ENCODE data around the gene PSTPIP2.
"Not testable (repeated sequence)": the region's sequence is repeated elsewhere in the genome, so short reads cannot be mapped to it uniquely, and the experiment has no call there.

Gene PSTPIP2

DNA sequence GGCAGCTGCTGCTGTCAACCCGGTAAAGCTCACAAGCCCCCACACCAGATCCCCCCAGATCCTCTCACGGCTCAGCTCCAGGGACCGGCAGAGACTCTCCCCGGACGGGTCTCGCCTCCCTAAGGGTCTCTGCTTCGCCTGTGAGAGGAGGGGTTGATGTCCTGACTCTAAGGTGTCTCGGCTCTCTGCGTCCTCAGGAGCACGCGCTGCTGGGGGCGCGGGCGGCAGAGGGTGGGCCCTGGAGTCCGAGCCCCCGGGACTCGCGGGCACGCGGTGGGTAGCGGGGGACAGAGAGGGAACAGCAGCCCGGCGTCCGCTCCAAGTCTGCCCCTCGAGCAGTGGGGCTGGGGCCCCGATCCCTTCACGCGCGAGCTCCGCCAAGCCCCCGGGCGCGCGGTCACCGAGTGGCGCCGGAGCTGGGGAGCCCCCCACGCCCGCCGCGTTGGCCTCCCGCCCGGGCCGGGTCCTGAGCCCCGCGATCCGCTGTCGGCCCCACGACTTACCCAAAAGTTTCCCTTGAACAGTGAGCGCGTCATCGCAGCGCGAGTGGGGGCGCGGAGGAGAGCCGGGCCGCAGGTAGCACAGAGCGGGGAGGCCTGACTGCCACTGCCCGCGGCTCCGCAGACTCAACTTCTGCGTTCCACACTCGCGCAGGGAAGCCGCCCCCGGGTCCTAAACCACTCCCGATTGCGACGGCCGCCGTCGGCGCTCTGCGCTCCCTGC lies at the start of gene PSTPIP2:
Gene PSTPIP2 (minus strand): TSS at position 608 of the 723 bp plus-strand sequence. CDS start 72 bp downstream, at position 536.
- no peak for DNase-seq

DNA sequence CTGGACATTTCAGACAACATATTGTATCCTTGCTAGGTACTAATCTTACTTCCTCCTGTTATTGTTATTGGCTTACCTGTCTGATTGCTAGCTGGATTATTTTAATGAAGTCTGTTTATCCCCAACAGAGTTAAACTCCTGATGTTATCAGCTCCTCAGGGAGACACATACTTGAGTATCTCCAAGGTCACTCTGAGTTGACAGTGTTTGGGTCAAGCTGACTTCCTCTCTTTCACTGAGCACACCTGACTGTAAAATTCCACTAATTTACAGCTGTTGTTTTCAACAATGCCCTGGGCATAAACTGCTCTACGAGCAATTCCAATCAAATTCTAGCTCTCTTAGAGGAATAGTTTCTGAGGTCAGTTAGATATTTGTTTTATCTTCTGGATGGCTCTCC lies 41.7 kb upstream of the PSTPIP2 start:
- DNase-seq = no peak

- no peak for DNase-seq
These were observed 38.3 kb upstream of the PSTPIP2 start for GRCh38 chr18:46110406-46110805.

DNA sequence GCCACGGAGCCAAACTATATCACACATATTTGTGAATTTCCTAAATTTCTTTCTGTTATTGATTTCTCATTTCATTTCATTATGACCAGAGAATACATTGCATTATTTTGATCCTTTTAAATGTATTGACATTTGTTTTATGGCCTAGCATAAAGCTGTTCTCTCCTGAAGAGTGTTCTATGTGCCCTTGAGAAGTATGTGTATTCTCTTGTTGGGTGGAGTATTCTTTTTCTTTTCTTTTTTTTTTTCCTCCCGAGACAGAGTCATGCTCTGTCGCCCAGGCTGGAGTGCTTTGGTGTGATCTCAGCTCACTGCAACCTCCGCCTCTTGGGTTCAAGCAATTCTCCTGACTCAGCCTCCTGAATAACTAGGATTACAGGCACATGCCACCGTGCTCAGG lies 37.3 kb upstream of the PSTPIP2 start:
- no peak for DNase-seq

- peak; percentile 77 for DNase-seq
These were observed 32.3 kb upstream of the PSTPIP2 start, which contains the start of gene HAUS1 for GRCh38 chr18:46104128-46104911. TSS of gene HAUS1 (plus strand) at chr18:46104385. CDS start at chr18:46104412, 27 bp downstream.

DNA sequence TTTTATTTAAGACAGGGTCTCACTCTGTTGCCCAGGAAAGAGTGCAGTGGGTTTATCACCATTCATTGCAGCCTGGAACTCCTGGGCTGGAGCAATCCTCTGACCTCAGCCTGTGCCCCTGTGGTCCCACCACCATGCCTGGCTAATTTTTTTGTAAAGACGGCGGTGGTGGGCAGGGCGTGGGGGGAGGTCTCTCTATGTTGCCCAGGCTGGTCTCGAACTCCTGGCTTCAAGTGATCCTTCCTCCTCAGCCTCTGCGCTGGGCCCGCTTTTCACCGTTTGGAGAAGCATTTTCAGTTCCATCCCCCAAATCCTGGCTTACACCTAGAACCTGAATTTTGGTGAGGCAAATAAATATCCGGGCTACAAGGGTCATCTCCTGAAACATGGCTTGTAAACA lies 27.4 kb upstream of the PSTPIP2 start:
- no peak for DNase-seq

DNA sequence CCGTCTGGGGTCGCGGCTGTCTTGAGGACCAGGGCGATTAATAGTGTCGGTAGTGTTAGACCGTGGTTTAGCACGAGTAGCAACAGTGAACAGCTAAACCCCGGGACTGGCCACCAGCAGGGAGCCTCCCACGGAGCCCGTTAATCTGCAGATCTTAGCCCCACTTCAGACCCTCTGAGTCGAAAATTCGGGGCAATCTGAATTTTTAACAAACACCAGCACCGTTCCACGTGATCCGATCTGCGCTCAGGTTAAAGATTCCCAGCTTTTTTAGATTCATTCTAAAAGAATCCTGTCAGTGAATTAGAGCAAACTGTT lies 26.5 kb upstream of the PSTPIP2 start:
- peak; percentile 22 for DNase-seq

DNA sequence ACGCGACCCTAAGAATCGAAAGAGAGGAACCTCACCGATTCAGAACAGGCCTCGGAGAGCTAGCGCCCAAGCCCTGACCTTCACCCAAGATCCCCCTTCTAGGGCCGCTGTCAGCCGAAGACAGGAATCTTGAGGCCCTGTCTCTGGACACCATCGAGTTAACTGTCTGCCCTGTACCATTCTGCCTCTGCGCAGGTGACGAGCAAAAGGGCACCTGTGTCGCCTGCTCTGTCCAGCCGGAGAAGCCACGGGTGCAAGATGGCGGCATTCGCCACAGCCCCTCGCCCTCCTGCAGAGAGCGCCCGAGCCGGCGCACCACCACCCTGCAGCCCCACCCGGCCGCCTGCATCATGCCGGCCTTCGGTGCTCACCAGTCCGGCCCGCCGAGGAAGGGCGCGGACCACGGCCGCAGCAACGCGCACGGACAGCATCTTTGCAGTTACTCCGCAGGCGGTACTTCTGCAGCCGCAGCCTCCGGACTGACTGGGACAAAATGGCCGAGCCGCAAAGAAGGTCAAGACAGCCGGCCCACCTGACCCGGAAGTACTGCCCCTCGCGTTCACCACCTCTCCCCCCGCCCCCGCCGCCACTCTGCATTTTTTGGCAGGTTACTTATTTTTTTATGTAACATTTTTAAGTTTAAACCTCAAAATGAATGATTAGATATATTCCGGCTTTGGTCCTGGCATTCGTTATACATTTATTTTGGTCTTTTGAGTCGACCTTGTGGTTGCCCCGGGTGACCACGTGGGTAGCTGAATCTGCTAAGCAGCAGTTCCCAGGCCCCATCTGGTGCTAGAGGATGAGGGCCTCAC lies 25.9 kb upstream of the PSTPIP2 start, which contains the start of gene ATP5F1A:
Gene ATP5F1A (minus strand): TSS at position 496 of the 815 bp plus-strand sequence. CDS start 65 bp downstream, at position 431.
- DNase-seq = peak; percentile 36

GRCh38 chr18:46097431-46097800 lies 25.4 kb upstream of the PSTPIP2 start:
- no peak for DNase-seq

GRCh38 chr18:46096651-46097300 lies 24.7 kb upstream of the PSTPIP2 start:
- no peak for DNase-seq

DNA sequence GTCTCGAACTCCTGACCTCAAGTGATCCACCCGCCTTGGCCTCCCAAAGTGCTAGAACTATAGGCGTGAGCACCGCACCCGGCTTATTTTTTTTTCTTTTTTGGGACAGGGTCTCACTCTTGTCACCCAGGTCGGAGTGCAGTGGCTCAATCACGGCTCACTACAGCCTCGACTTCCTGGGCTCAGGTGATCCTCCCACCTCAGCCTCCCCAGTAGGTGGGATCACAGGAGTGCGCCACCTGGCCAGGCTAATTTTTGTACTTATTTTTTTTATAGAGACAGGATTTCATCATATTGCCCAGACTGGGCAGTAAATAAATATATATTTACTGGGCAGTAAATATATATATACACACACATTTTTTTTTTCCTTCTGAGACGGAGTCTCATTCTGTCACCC lies 23.5 kb upstream of the PSTPIP2 start:
- DNase-seq = no peak

DNA sequence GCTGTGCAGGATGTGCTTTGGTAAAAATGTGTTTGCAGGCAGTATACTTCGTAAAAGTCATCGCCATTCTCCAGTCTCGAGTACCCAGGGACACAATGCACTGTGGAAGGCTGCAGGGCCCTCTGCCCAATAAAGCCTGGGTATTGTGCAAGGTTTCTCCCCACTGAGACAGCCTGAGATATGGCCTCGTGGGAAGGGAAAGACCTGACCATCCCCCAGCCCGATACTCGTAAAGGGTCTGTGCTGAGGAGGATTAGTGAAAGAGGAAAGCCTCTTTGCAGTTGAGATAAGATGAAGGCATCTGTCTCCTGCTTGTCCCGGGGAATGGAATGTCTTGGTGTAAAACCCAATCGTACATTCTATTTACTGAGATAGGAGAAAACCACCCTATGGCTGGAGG lies 16.4 kb upstream of the PSTPIP2 start:
- DNase-seq = not testable (repeated sequence)

- no peak for DNase-seq
These were observed 12.4 kb upstream of the PSTPIP2 start for GRCh38 chr18:46084431-46084830.

DNA sequence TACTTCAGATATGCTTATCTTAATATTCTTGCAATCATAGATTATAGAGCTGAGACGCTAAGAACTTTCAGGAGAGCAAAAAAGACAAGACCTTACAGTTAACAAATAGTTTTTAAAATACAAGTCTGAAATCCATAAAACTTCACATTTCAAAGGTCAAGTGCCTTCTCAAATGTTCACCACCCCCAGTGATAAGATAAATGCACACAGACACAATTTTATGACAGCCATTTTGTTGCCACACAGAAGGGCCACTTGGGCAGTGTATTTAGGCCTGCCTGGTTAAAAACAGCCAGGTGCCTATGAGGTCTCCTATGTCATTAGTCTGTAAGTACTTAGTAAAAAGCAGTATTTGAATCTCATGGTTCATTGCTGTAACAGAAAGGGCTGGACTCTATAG lies 8.1 kb upstream of the PSTPIP2 start:
- DNase-seq = no peak

GRCh38 chr18:46079336-46079735 lies 7.3 kb upstream of the PSTPIP2 start:
- no peak for DNase-seq

GRCh38 chr18:46073474-46074331 lies 1.6 kb upstream of the PSTPIP2 start:
- DNase-seq = peak; percentile 64

- no peak for DNase-seq
These were observed 899 bp upstream of the PSTPIP2 start for GRCh38 chr18:46072959-46073358.

DNA sequence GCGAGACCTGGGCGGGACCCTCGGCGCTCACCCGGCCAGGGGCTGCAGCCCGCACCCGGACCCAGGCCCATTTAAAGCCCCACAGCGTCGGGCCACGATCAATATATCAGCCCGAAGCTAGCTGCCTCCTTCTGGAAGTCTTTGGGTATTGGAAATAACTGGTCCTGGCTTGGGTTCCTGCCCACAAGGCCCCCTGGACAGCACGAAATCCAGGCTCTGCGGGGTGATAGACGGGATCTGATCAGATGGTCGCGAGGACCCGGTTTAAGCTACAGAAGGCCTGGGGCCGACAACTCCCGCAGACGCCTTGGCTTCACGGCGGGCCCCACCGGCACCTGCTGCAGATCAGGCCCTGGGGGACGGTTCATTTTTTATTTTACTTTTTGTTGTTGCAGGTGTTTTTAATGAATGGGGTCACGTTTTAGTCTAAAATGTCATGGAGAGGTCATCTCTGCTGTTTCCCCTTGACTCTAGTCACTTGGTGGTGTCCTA lies 362 bp upstream of the PSTPIP2 start:
- no peak for DNase-seq

DNA sequence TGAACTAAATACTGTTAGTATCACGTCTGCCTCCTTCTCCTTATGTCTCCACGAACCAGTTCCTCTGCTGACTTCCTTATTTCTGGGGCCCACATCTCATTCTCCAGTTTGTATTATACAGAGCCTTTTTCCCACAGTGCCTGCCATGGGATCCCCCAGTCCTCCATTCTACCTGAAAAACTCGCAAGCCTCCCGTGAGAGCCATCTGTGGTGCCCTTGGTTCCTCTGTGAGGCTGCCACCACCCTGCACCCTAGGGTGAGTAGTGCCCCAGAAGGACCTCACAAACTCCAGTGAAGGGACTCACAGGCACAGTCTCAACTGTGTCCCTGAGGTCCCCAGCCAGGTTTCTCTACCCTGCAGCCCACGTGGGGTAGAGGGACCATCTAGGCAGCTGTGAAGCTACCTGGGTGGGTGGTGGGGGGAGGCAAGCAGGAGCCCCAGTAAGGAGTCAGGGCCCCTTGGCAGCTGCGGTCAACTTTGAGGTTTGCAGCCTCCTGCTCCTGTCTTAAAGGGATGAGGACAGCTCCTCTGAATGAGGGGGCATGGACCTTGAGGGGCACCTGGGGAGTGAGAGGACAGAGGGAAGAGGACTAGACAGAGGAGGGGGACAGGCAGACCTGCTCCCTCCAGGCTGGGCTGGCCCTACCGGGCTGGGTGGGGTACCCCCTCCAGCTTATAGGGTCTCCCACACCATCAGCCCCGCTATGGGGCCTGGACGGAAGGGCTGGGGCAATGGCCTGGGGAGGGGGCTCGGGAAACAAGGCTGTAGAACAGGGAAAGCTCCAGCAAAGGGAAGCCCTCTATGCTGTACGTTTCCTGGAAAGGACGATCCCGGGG lies 1.0 kb downstream of the PSTPIP2 start:
- no peak for DNase-seq

DNA sequence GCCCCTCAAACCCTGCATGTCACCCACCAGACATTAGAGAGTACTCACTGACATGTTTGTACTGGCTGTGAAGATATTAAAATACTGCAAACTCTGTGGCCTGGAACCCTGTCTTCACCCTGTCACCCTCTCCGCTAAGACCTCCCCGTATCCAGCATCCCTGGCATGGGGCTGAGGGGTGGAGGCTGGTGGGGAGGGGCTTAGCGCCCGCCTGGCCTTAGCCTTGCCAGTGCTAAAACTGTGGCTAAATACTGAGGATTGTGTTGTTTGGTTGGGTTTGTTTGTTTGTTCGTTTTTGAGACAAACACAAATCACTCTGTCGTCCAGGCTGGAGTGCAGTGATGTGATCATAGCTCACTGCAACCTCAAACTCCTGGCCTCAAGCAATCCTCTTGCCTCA lies 1.8 kb downstream of the PSTPIP2 start:
- DNase-seq = no peak

DNA sequence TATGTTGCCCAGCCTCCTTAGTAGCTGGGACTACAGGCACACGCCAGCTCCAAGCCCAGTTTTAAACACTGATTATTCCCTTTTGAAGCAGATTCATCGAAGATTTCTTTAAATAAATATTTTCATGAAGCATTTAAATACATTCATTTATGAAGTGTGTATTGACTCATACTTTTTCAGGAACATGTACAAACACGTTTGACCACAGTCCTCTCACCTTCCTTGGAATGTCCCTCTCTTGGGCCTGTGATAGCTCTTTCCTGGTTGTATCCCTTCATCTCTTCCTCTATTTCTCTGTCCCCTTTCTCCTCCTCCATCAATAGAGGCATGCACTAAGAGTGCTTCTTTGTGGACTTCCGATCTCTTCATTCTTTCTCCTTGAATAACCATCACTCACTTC lies 2.5 kb downstream of the PSTPIP2 start:
- no peak for DNase-seq
